Measurements from ENCODE around the gene TNNI3.
"Not testable (repeated sequence)": the region's sequence is repeated elsewhere in the genome, so short reads cannot be mapped to it uniquely, and the experiment has no call there.

TNNI3 gene

GRCh38 chr19:55112246-55112776 lies 45.2 kb downstream of the TNNI3 start:
- FAIRE-seq, result no peak

- FAIRE-seq, result no peak
These were observed 46.2 kb downstream of the TNNI3 start for GRCh38 chr19:55111238-55111831.

GRCh38 chr19:55109527-55110291 lies 47.8 kb downstream of the TNNI3 start:
- FAIRE-seq, result no peak

GRCh38 chr19:55107252-55107651 lies 50.3 kb downstream of the TNNI3 start:
- FAIRE-seq, result not testable (repeated sequence)

GRCh38 chr19:55106591-55106990 lies 50.9 kb downstream of the TNNI3 start:
- no peak for FAIRE-seq

- no peak for FAIRE-seq
These were observed 52.3 kb downstream of the TNNI3 start for GRCh38 chr19:55105237-55105636.

- no peak for FAIRE-seq
These were observed 54.3 kb downstream of the TNNI3 start for GRCh38 chr19:55103190-55103589.

Data from endometrium (tissue), 2 donors.